Measurements from ENCODE around the gene TMTC3.
"Not testable (repeated sequence)": the region's sequence is repeated elsewhere in the genome, so short reads cannot be mapped to it uniquely, and the experiment has no call there.

TMTC3 gene

DNA sequence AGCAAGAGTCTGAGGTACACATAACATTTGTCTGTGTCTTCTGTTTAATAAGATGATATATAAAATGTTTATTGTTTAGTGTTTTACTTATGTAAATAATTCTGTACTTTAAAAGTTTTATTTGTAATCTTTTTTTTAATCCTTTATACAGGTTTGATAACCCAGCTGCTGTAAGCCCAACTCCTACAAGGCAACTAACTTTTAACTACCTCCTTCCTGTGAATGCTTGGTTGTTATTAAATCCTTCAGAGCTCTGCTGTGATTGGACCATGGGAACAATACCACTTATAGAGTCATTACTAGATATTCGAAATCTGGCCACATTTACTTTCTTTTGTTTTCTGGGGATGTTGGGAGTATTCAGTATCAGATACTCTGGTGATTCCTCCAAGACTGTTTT, 24.1 kb downstream of the TMTC3 start:
- no peak for DNase-seq (ENCODE audit: low read depth)

- no peak for DNase-seq (ENCODE audit: low read depth)
Observed at GRCh38 chr12:88167384-88167783, 25.3 kb downstream of the TMTC3 start.

- DNase-seq (ENCODE audit: low read depth): no peak
Observed at GRCh38 chr12:88172844-88173407, 30.8 kb downstream of the TMTC3 start.

DNA sequence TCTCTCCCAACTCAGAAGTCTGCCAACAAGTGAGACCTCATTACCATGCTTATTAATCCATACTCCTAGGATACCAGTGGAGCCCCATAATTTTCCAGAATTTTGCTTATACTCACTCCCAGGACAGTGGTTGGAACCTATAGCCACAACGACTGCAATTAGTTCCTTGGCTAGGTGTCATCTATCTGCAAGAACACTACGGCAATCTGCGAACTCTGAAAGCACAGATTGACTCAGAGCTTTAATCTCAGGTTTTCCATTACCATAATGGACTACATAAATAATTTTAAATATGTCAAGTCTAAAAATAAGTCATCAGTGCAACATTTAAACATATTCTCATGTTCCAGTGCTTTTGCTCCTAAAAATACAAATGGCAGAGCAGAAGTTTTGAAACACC, 33.4 kb downstream of the TMTC3 start:
- DNase-seq (ENCODE audit: low read depth): no peak

GRCh38 chr12:88179436-88180014, 37.4 kb downstream of the TMTC3 start:
- no peak for DNase-seq (ENCODE audit: low read depth)

DNA sequence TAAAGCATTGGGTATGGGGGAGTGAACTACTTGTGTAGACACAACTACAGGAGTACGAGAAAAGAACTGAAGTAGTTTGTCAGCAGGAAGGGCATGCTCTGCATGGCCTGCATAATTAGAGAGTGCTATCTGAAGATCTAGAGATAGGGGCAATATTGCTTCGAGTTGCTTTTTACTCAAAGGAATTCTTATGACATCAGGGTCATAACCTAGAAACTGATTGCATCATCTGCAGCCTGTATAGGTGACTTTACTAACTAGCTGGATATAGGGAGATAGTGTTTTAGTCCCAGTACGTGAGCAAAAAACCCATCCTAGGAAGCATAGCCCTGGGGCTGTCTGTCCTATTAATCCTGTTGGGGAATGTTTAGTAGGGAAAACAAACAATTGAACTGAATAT, 39.8 kb downstream of the TMTC3 start:
- DNase-seq (ENCODE audit: low read depth): no peak

DNA sequence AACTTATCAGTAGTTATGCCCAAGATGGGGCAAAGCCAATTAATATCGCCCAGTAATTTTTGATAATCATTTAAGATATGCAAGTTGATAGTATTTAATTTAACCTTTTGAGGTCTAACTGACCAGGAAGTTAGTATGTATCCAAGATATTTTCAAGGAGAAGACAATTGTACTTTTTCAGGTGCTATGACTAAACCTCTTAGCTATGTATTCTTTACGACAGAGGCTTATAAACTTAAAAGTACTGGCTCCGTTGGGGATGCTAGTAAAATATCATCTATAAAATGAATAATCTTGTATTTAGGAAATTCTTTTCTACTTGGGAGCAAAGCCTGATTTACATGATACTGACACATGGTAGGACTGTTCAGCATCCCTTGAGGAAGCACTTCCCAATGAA, 40.3 kb downstream of the TMTC3 start:
- no peak for DNase-seq (ENCODE audit: low read depth)

DNA sequence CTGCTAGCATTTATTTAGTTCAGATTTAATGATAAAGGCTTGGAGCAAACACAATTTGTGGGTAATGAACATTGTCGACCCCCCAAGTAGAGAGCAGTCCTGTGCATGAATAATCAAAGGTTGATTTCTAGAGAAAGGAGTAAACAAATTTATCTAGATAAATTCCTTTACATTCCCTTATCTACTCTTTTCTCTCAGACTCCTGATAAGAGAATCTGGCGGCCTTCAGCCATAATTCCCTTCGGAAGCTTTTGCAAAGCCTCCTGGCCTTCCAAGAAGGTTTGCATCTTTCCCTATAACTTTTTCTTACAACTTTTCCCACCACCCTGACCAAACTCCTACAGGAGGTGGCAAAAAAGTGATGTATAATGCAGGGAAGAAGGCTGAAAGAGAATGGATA, 42.1 kb downstream of the TMTC3 start:
- no peak for DNase-seq (ENCODE audit: low read depth)

DNA sequence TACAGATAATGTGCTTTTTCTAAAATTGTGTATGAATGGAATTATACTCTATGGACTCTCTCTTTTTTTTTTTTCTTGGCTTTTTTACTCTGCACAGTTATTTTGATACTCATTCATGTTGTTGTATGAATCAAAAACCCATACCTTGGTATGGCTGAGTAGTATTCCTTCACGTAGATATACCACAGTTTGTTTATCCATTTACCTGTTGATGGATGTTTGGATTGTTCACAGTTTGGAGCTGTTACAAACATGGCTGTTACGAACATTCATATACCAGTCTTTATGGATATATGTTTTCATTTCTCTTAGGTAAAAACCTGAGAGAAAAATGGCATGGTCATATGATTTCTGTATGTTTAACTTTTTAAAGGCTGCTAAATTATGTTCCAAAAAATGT, 43.2 kb downstream of the TMTC3 start:
- no peak for DNase-seq (ENCODE audit: low read depth)

- no peak for DNase-seq (ENCODE audit: low read depth)
Observed at GRCh38 chr12:88185988-88186387, 43.9 kb downstream of the TMTC3 start.

DNA sequence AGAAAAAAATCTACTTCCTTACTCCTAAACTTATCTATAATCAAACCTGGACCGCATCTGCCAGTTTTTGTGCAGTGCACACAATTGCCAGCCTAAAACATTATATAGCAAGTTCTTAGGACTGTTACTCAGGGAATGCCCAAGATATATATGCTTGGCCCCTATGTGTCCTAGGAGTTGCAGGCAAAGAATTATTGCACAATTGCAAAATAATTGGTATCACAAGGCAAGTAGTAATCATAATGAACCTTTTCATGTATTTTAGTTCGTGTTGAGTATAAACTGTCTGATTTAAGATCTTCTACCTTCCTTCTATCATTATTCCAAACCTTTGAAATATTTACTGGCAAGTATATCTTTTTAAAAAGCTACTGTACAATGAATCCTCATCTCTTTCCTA, 45.5 kb downstream of the TMTC3 start:
- no peak for DNase-seq (ENCODE audit: low read depth)

DNA sequence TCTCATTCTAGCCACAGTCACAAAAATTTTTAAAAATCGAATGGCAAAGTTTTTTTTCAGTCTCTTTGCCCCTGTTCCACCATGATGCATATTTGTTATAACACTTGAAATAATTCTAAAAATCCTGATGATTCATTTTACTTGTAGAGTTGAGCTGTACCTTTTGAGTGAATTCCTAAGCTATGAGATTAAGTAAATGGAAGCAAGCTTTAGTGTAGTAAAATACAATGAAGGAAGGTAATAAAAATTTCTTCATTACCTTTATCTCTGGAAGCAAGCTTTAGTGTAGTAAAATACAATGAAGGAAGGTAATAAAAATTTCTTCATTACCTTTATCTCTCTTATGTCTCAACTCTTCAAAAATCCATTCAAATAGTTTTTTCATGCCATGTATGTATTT, 46.1 kb downstream of the TMTC3 start:
- no peak for DNase-seq (ENCODE audit: low read depth)

GRCh38 chr12:88192426-88192825, 50.3 kb downstream of the TMTC3 start:
- DNase-seq (ENCODE audit: low read depth): no peak

DNA sequence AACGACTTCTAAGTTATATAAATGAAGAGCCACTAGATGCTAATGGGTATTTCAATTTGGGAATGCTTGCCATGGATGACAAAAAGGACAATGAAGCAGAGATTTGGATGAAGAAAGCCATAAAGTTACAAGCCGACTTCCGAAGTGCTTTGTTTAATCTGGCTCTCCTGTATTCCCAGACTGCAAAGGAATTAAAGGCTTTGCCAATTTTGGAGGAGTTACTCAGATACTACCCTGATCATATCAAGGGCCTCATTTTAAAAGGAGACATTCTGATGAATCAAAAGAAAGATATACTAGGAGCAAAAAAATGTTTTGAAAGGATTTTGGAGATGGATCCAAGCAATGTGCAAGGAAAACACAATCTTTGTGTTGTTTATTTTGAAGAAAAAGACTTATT, 52.8 kb downstream of the TMTC3 start:
- DNase-seq (ENCODE audit: low read depth): no peak

- no peak for DNase-seq (ENCODE audit: low read depth)
Observed at GRCh38 chr12:88200029-88200428, 57.9 kb downstream of the TMTC3 start.

DNA sequence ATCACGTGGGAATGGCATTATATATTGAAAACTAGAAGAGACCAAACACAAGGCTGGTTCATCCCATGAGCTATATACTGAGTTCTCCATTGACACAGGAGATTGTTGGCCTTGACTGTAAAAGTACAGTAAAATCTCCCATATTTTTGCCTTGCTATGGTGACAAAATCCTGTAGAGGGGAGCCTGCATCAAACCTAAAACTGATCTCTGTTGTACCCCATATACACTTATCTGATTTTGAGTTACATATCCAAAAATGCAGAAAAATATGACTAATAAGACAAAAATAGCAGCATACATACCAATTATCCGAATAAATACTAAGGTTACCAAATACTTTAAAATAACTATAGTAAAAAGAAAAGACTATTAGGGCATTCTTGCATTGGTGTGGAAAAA, 60.4 kb downstream of the TMTC3 start:
- no peak for DNase-seq (ENCODE audit: low read depth)

- no peak for DNase-seq (ENCODE audit: low read depth)
Observed at GRCh38 chr12:88206601-88207000, 64.5 kb downstream of the TMTC3 start.

- no peak for DNase-seq (ENCODE audit: low read depth)
Observed at GRCh38 chr12:88207921-88208620, 66.0 kb downstream of the TMTC3 start.

DNA sequence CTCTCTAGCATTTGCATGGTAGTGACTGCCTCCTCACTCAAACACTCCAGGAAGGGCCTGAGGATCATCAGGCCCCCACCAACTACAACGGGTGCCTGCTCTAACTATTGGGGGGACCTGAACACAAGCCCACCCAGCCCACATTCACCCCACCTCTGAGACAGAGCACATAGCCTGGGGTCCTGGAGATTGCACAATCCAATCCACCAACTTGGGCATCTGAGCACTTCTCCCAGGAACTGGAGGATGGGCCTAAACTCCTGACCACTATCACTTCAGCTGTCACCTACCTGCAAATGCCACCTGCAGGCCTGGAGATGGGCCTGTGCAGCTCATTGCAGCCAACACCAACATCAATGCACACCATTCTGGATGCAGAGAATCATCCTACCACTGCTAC, 66.6 kb downstream of the TMTC3 start:
- DNase-seq (ENCODE audit: low read depth): no peak

- not testable (repeated sequence) for DNase-seq (ENCODE audit: low read depth)
Observed at GRCh38 chr12:88210311-88210710, 68.2 kb downstream of the TMTC3 start.

DNA sequence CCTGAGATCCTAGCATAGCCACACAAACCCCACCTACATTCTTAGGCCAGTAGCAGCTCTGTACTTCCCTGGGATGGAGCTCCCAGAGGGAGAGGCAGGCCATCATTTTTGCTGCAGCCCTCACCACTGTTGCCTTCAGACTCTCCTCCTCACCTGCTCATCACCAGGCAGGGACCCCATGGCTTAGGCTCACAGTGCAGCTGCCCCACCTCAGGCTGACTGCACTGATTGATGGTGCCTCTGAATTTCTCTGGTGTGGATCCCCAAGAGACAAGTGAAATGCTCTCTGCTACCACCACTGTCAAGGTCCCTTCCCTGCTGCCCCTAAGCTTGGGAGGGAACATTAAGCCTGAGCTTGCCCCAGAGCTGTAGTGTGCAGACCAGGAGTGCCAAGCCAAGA, 76.2 kb downstream of the TMTC3 start:
- DNase-seq (ENCODE audit: low read depth): no peak

DNA sequence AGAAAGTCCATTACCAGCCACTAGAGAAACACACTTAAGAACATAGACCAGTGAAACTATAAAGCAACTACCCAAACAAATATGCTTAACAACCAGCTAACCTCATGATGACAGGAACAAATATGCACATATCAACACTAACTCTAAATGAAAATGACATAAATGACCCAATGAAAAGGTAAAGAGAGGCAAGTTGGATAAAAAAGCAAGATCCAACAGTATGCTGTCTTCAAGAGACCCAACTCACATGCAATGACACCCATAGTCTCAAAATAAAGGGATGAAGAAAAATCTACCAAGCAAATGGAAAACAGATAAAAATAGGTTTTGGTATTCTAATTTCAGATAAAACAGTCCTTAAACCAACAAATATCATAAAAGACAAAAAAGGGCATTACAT, 77.8 kb downstream of the TMTC3 start:
- no peak for DNase-seq (ENCODE audit: low read depth)

DNA sequence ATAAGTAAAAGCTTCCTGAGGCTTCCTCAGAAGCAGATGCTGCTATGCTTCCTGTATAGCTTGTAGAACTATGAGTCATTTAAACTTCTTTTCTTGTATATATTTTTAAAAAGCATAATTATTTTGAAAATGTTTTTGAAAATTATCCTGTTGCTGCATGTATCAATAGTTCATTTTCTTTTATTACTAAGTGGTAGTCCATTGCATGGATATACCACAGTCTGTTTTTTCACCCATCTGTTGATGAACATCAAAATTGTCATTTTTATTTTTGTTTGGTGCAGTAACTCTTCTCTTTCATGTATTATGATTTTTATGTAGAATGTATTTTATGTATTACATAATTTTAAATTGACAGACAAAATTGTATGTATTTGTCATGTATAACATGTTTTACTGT, 81.4 kb downstream of the TMTC3 start:
- no peak for DNase-seq (ENCODE audit: low read depth)

GRCh38 chr12:88225776-88226175, 83.7 kb downstream of the TMTC3 start:
- no peak for DNase-seq (ENCODE audit: low read depth)
